OCI-M2 (cell line): Measurements from ENCODE around the gene ARHGAP22.

ENCODE experiments used
- DNase-seq: peaks from one replicate; lab custom pipeline; 2025; ENCODE audit not compliant: unreplicated experiment; lab: John Stamatoyannopoulos, UW

ARHGAP22 gene

DNA sequence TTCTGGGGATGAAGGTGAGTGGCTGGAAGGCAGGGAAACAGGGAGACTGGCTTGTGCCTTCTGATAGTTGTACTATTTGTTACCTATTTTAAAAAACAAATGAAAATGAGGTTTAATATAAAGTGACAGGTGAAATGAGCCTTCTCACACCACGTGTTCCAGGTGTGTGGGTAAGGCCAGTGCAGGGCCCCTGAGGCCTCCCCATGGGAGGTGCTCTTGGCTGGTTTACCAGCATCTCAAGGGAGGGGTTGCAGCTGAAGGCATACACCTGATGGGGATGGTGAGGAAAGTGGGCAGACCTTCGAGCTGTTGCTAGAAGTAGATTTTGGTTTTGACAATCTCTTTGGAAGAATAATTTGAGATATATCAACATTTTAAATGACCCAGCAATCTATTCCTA lies 103.6 kb downstream of the ARHGAP22 start:
- no peak for DNase-seq

DNA sequence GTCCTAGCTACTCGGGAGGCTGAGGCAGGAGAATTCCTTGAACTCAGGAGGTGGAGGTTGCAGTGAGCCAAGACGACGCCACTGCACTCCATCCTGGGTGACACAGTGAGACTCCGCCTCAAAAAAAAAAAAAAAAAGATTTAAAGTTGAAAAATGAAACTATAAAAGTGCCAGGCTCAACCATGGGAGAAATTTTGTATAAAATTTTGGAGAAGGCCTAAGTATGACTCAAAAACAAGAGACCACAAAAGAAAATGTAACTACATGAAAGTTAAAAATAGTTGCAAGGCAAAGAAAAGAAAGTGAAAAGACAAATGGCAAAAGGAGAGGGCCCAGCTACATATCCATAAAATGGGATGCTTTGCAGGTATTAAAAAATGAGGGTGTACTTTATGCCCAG lies 104.1 kb downstream of the ARHGAP22 start:
- DNase-seq = no peak

GRCh38 chr10:48498940-48499510 lies 105.8 kb downstream of the ARHGAP22 start:
- no peak for DNase-seq

GRCh38 chr10:48497780-48498770 lies 106.8 kb downstream of the ARHGAP22 start:
- DNase-seq = no peak

DNA sequence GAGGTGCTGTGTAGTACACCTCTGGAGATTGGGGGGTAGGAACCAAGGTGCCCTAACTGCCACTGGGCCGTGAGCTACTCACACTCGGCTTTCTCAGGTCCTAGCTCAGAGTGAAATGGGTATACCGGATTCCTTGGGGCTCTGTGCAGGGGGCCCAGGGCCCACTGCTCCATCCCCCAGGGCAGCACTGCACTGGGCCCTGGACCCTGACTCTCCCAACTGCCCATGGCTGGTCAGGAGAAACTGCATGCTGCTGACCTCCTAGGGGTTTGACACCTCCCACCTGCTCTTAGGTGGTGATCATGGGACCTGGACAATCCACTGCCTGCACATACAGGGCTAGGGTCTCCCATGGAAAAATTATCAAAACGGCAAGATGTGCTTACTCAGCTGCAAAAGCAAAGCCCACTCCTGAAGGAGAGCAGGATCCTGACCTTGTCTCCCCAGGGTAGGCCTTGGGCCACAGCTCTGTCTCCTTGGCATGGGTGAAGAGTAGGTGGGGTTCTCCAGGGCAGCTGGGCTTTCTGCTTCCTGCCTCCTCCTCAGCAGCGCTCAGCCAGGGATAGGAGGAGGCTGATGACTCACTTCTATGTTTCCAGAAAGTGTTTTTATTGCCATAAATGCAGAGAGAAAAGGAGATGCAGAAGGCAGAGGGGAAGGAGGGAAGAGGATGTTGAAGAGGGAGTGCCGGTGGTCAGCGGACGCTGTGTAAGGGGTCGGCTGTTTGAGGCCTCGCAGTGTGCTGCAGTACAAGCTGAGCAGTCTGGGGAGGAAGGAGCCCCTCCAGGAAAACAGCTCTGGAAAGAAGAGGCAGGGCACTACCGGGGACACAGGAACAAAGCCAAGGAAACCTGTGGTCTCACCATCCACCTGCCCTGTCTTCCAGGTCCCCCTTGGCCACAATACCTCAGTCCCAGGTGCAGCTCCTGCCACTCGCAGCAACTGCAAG lies 107.8 kb downstream of the ARHGAP22 start:
- no peak for DNase-seq

- no peak for DNase-seq
These were observed 108.6 kb downstream of the ARHGAP22 start for GRCh38 chr10:48496105-48496830.

DNA sequence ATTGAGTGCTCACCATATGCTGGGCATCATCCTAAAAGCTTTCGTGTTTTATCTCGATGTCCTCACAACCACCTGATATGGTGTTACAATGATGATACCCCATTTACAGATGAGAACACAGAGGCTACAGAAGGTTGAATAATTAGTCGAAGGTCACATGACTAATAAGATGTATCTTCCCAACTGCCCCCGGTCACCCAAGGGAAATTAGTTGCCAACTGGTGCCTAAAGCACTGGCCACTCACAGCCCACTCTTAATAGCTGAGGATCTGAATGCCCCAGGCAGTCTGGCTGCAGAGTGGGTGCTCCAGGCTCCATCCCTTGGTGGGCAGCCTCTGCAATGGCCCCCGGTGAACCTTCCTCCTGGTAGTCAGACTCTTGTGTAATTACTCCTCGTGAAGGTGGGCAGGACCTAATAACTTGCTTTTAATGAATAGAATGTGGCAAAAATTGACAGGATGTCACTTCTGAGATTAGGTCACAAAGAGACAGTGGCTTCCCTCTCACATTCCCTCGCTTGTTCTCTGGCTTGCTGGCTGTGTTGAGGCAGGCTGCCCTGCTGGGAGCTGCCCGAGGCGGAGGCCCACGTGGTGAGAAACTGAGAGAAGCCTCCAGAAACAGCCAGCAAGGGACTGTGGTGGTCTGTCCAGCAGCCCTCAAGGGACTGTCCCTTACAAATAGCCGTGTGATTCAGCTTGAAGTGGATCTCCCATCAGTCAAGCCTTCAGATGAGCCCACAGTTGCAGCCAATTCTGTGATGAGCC lies 109.4 kb downstream of the ARHGAP22 start:
- no peak for DNase-seq

DNA sequence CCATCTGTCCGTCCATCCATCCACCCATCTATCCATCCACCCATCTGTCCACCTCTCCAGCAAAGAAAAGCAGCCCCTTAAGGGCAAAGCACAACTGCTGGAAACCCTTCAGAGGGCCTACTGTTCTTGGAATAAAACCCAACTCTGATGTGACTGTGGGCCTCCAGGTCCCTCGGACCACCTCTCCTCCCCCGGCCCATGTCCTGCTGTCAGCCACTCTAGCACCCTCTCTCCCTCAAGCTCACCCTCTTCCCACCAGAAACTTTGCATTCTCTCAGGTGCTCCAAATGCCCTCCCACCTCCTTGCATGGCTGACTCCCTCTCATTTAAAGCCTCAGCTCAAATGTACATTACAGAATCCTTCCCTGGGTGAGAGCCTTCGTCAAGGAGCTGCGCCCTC lies 110.3 kb downstream of the ARHGAP22 start:
- DNase-seq = no peak

GRCh38 chr10:48494073-48494472 lies 110.8 kb downstream of the ARHGAP22 start:
- no peak for DNase-seq

- no peak for DNase-seq
These were observed 111.6 kb downstream of the ARHGAP22 start for GRCh38 chr10:48493083-48493871.

DNA sequence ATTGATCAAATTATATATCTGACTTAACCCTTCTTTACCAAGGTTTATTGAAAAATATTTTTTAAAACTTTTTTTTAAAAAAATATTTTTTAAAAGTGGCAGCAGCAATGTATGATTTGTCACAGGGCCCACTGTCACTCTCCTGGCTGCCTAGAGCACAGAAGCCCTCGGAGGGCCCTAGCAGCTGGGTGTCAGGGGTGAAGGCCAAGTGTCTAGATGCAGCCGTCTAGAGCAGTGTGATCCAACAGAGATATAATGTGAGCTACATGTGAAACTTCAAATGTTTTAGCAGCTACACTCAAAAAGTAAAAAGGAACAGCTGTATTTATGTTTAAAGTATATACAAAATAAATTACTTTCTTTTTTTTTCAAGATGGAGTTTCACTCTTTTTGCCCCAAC lies 112.7 kb downstream of the ARHGAP22 start:
- DNase-seq = no peak

DNA sequence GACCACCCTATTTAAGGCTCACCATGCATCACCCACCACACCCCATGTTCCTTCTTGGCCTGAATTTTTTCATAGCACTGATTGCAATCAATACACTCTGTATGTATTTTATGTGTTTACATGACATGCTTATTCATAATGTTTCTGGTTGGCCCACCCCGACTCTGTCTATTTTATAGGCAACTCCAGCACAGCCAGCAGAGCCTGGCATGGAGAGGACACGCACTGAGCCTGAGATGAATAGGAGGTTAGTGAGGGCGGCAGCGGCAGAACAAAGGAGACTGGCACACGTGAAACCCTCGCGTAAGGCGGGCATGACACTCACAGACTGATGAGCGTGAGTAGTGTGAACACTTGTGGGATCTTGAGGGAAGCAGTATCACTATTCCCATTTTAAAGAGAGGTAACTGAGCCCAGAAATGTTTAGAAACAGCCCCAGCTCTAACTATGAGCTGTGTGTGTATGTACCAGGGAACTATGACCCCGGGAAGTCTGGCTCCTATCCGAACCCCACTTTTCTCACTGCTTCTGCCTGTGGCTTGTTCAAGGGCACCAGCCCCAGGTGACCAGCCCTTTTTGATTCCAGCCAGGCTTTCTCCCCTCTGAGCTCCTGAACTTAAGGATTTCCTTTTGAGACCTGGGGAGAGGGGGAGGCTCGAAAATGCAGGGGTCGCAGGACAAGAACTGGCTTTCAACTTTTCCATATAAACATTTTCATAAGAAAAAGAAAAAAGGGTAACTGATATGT lies 113.3 kb downstream of the ARHGAP22 start:
- no peak for DNase-seq

- no peak for DNase-seq
These were observed 113.9 kb downstream of the ARHGAP22 start for GRCh38 chr10:48490946-48491345.

GRCh38 chr10:48490571-48490940 lies 114.3 kb downstream of the ARHGAP22 start:
- DNase-seq = no peak

GRCh38 chr10:48489099-48489498 lies 115.8 kb downstream of the ARHGAP22 start:
- DNase-seq = no peak

- no peak for DNase-seq
These were observed 117.6 kb downstream of the ARHGAP22 start for GRCh38 chr10:48487244-48487643.

GRCh38 chr10:48485711-48486110 lies 119.2 kb downstream of the ARHGAP22 start:
- DNase-seq = no peak

DNA sequence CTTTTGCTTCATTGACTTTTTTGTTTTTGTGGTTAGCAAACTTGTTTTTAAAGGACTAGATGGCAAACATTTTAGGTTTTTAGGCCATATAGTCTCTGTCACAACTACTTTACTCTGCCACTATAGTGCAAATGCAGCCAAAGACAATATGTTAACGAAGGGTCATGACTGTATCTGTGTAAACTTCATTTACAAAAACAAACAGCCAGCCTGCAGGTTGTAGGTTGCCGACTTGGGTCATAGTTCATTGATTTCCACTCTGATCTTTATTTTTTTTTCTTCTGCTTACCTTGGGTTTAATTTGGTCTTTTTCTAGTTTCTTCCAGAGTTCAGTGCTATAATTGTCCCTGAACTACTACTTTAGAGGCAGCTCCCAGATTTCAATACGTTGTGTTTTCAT lies 120.0 kb downstream of the ARHGAP22 start:
- DNase-seq = no peak
